CD4-positive, CD25-positive, alpha-beta regulatory T cell (primary cell): ENCODE results near the gene FAR2. TPM values are rescaled to one million over a fixed set of nuclear protein-coding genes. Genes with fewer than 3 reads are reported as not detected.
"Not testable (repeated sequence)": the region's sequence is repeated elsewhere in the genome, so short reads cannot be mapped to it uniquely, and the experiment has no call there.

ENCODE experiments used
- ATAC-seq, 2 donors: fragments of 150-1000 bp; cut with Tn5 transposase; one replicate each; pipeline ENCODE4 v1.10.0; 2021; ENCODE audit warnings: low read depth in 2 of 2, moderate number of reproducible peaks in 2 of 2, moderate library complexity in 1 of 2
- DNase-seq, 3 donors: peaks; one replicate each; pipeline versions ENCODE4 v3.0.0 to v3.0.0-alpha.2; 2012 to 2022; ENCODE audit warnings: mixed read lengths in 1 of 3
- H3K27ac ChIP-seq: one replicate; pipeline ENCODE4 v1.7.0; 2013; ENCODE audit warnings: mild to moderate bottlenecking, low read length; ENCODE audit not compliant: insufficient read depth, poor library complexity, severe bottlenecking
- H3K27me3 ChIP-seq: one replicate; pipeline ENCODE4 v1.7.0; 2013; ENCODE audit warnings: low read length; ENCODE audit not compliant: control insufficient read depth, insufficient read depth
- H3K36me3 ChIP-seq: one replicate; pipeline ENCODE4 v1.7.0; 2013; ENCODE audit warnings: mild to moderate bottlenecking, low read length, moderate library complexity; ENCODE audit not compliant: control insufficient read depth, insufficient read depth
- H3K4me1 ChIP-seq: 2 replicates; pipeline ENCODE4 v1.7.0; 2013; ENCODE audit warnings: mild to moderate bottlenecking, low read length; ENCODE audit not compliant: insufficient read depth, control insufficient read depth, poor library complexity, severe bottlenecking
- H3K4me3 ChIP-seq: one replicate; pipeline ENCODE4 v1.7.0; 2013; ENCODE audit warnings: low read depth, mild to moderate bottlenecking, low read length, moderate library complexity
- H3K9me3 ChIP-seq, 2 experiments: 1 replicate in 1 of 2; 2 replicates in 1 of 2; pipeline ENCODE4 v1.7.0; 2013; ENCODE audit warnings: low read length in 2 of 2, mild to moderate bottlenecking in 1 of 2, moderate library complexity in 1 of 2; ENCODE audit not compliant: control insufficient read depth in 2 of 2
- H3K27ac Mint-ChIP-seq, 3 donors: one replicate each; pipeline ENCODE4 v1.8.0; 2020 to 2022; ENCODE audit warnings: mild to moderate bottlenecking in 3 of 3, mixed read lengths in 3 of 3, moderate library complexity in 2 of 3
- H3K27me3 Mint-ChIP-seq: one replicate; pipeline ENCODE4 v1.8.0; 2022; ENCODE audit warnings: mild to moderate bottlenecking, mixed read lengths
- H3K36me3 Mint-ChIP-seq: one replicate; pipeline ENCODE4 v1.8.0; 2020; ENCODE audit warnings: mixed read lengths
- H3K4me1 Mint-ChIP-seq, 4 donors: one replicate each; pipeline ENCODE4 v1.8.0; 2020 to 2022; ENCODE audit warnings: mixed read lengths in 4 of 4, mild to moderate bottlenecking in 1 of 4
- H3K4me3 Mint-ChIP-seq, 4 donors: one replicate each; pipeline ENCODE4 v1.8.0; 2020 to 2022; ENCODE audit warnings: mild to moderate bottlenecking in 4 of 4, mixed read lengths in 4 of 4, moderate library complexity in 3 of 4
- H3K9me3 Mint-ChIP-seq, 7 donors: one replicate each; pipeline ENCODE4 v1.8.0; 2020 to 2022; ENCODE audit warnings: mixed read lengths in 7 of 7, mild to moderate bottlenecking in 3 of 7, moderate library complexity in 2 of 7
- polyA plus RNA-seq, 4 donors: library from polyadenylated mRNA; unstranded; fragments of 300-500 nt; fragmentation: Illumina TruSeq; gene quantifications; one replicate each; pipeline ENCODE4 v1.2.3, GENCODE V29; 2021
- total RNA-seq: library from RNA; stranded (reverse); gene quantifications from one replicate; pipeline ENCODE4 v1.2.3, GENCODE V29; 2022

FAR2 gene
- total and polyA plus RNA-seq, 5 donors from 2014 or later, result 7.4 to 14.6 (median 12.6) TPM

- Mint-ChIP-seq H3K4me1 (peaks cover 11 to 36% (median 14%) of the 10 kb centered on the region in 4 donors), H3K27me3 (no peaks in the 10 kb centered on the region), H3K4me3 (no peak overlapping the region), H3K27ac (no peak overlapping the region), H3K36me3 (peaks cover 12% of the 10 kb centered on the region), H3K9me3 (no peaks in the 10 kb centered on the region)
- Histone ChIP-seq H3K27me3 (no peaks in the 10 kb centered on the region), H3K4me1 (peaks cover 15% of the 10 kb centered on the region), H3K36me3 (no peaks in the 10 kb centered on the region), H3K4me3 (no peak overlapping the region), H3K27ac (no peak overlapping the region), H3K9me3 (no peaks in the 10 kb centered on the region)
- no peak for DNase-seq
- no peak for ATAC-seq
Measured at GRCh38 chr12:29167988-29168387, 18.9 kb downstream of the FAR2 start.

- Mint-ChIP-seq H3K4me1 (peaks cover 5 to 17% (median 8%) of the 10 kb centered on the region in 4 donors), H3K36me3 (peaks cover 12% of the 10 kb centered on the region), H3K27ac (peak overlapping the region in 1 of 3 donors; percentile 53)
- DNase-seq, H3K27me3 ChIP-seq, H3K9me3 ChIP-seq, H3K4me3 Mint-ChIP-seq, H3K36me3 ChIP-seq, H3K9me3 Mint-ChIP-seq, H3K4me1 ChIP-seq, H3K27me3 Mint-ChIP-seq, ATAC-seq, H3K4me3 ChIP-seq, H3K27ac ChIP-seq: not testable (repeated sequence)
Measured at GRCh38 chr12:29169978-29170377, 20.9 kb downstream of the FAR2 start.

GRCh38 chr12:29170478-29171084 lies 21.5 kb downstream of the FAR2 start:
- H3K36me3 Mint-ChIP-seq, result peaks cover 17% of the 10 kb centered on the region
- H3K4me3 ChIP-seq, H3K27me3 Mint-ChIP-seq, H3K27ac ChIP-seq, H3K9me3 Mint-ChIP-seq, ATAC-seq, H3K4me3 Mint-ChIP-seq, H3K9me3 ChIP-seq, H3K27me3 ChIP-seq, DNase-seq, H3K4me1 ChIP-seq, H3K36me3 ChIP-seq: not testable (repeated sequence)
- peaks cover 0 to 12% (median 4%) of the 10 kb centered on the region in 4 donors for H3K4me1 Mint-ChIP-seq
- peak overlapping the region in 2 of 3 donors; percentile 53 to 79 for H3K27ac Mint-ChIP-seq

GRCh38 chr12:29171421-29172258 lies 22.6 kb downstream of the FAR2 start:
- peaks cover 17% of the 10 kb centered on the region for H3K36me3 Mint-ChIP-seq
- no peak for DNase-seq

GRCh38 chr12:29176941-29177340 lies 27.9 kb downstream of the FAR2 start:
- no peaks in the 10 kb centered on the region for H3K27me3 ChIP-seq
- no peaks in the 10 kb centered on the region for H3K4me1 ChIP-seq
- no peak overlapping the region for H3K4me3 Mint-ChIP-seq
- H3K27me3 Mint-ChIP-seq, result no peaks in the 10 kb centered on the region
- H3K27ac Mint-ChIP-seq, result no peak overlapping the region
- ATAC-seq (no peak), DNase-seq (no peak)
- no peaks in the 10 kb centered on the region for H3K36me3 ChIP-seq
- H3K27ac ChIP-seq, result no peak overlapping the region
- H3K36me3 Mint-ChIP-seq, result peaks cover 5% of the 10 kb centered on the region
- H3K4me3 ChIP-seq, result no peak overlapping the region
- H3K9me3 ChIP-seq, result no peaks in the 10 kb centered on the region
- peaks cover 0 to 4% (median 0%) of the 10 kb centered on the region in 7 donors for H3K9me3 Mint-ChIP-seq
- H3K4me1 Mint-ChIP-seq, result peaks cover 0 to 15% (median 0%) of the 10 kb centered on the region in 4 donors

More at GRCh38 chr12:29171421-29172258, 22.6 kb downstream of the FAR2 start:
- Mint-ChIP-seq H3K9me3 (peaks cover 0 to 4% (median 0%) of the 10 kb centered on the region in 7 donors), H3K27me3 (no peaks in the 10 kb centered on the region), H3K27ac (no peak overlapping the region), H3K4me3 (no peak overlapping the region), H3K4me1 (peaks cover 0 to 9% (median 3%) of the 10 kb centered on the region in 4 donors)
- Histone ChIP-seq H3K27me3 (no peaks in the 10 kb centered on the region), H3K36me3 (no peaks in the 10 kb centered on the region), H3K27ac (no peak overlapping the region), H3K9me3 (no peaks in the 10 kb centered on the region), H3K4me3 (no peak overlapping the region), H3K4me1 (no peaks in the 10 kb centered on the region)
- no peak for ATAC-seq

- not testable (repeated sequence) for H3K4me3 Mint-ChIP-seq, H3K36me3 Mint-ChIP-seq, H3K4me1 ChIP-seq, H3K27me3 Mint-ChIP-seq, H3K4me3 ChIP-seq, H3K36me3 ChIP-seq, H3K27me3 ChIP-seq, H3K27ac Mint-ChIP-seq, ATAC-seq, H3K9me3 ChIP-seq, H3K4me1 Mint-ChIP-seq, DNase-seq, H3K27ac ChIP-seq
- H3K9me3 Mint-ChIP-seq, result peaks cover 0 to 11% (median 3%) of the 10 kb centered on the region in 7 donors
Measured at GRCh38 chr12:29182247-29182646, 33.2 kb downstream of the FAR2 start.

GRCh38 chr12:29187756-29188155 lies 38.7 kb downstream of the FAR2 start:
- H3K4me1 Mint-ChIP-seq, result no peaks in the 10 kb centered on the region
- DNase-seq (no peak), ATAC-seq (no peak)
- H3K9me3 Mint-ChIP-seq, result peaks cover 0 to 8% (median 2%) of the 10 kb centered on the region in 7 donors
- no peak overlapping the region for H3K27ac ChIP-seq
- no peaks in the 10 kb centered on the region for H3K36me3 ChIP-seq
- H3K9me3 ChIP-seq, result no peaks in the 10 kb centered on the region
- H3K27ac Mint-ChIP-seq, result no peak overlapping the region
- H3K36me3 Mint-ChIP-seq, result peaks cover 5% of the 10 kb centered on the region
- no peak overlapping the region for H3K4me3 ChIP-seq
- no peak overlapping the region for H3K4me3 Mint-ChIP-seq
- no peaks in the 10 kb centered on the region for H3K27me3 ChIP-seq
- no peaks in the 10 kb centered on the region for H3K27me3 Mint-ChIP-seq
- H3K4me1 ChIP-seq, result no peaks in the 10 kb centered on the region
